HL-60 (cell line): ENCODE measurements around the gene FBXO15.

Experiments used
- POLR2AphosphoS5 ChIP-seq: IDR thresholded peaks from 2 replicates; pipeline ENCODE4 v1.6.1; 2012; ENCODE audit warnings: low read depth
- SPI1 ChIP-seq: IDR thresholded peaks from 2 replicates; pipeline ENCODE4 v1.6.1; 2012; ENCODE audit warnings: low read depth, mild to moderate bottlenecking, borderline replicate concordance
- TF ChIP-seq, protein P1 (sequence below): IDR thresholded peaks from one replicate; pipeline ENCODE4 v1.5.1; 2011; ENCODE audit warnings: low read length, control low read depth, inconsistent platforms; ENCODE audit not compliant: insufficient read depth

DNA sequence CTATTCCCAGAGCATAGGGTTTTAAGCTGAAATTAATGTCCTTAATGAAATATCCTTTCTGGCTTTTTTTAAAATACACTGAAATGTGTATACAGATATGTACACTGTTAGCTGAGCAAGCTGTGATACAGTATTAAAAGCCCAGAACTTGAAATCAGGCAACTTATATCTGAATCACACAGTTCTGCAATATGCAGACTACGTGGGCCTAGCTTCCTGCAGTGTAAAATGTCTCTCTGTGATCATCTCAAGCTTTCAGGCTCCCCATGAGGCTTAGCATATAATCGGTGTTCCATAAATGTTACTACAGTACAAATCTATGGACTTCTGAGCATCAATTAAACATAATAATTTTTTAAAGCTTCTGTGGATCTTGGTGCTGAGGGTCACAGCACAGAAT, 8.2 kb downstream of the FBXO15 start:
- TF ChIP-seq POLR2AphosphoS5 = no peak
- TF ChIP-seq, protein P1, sequence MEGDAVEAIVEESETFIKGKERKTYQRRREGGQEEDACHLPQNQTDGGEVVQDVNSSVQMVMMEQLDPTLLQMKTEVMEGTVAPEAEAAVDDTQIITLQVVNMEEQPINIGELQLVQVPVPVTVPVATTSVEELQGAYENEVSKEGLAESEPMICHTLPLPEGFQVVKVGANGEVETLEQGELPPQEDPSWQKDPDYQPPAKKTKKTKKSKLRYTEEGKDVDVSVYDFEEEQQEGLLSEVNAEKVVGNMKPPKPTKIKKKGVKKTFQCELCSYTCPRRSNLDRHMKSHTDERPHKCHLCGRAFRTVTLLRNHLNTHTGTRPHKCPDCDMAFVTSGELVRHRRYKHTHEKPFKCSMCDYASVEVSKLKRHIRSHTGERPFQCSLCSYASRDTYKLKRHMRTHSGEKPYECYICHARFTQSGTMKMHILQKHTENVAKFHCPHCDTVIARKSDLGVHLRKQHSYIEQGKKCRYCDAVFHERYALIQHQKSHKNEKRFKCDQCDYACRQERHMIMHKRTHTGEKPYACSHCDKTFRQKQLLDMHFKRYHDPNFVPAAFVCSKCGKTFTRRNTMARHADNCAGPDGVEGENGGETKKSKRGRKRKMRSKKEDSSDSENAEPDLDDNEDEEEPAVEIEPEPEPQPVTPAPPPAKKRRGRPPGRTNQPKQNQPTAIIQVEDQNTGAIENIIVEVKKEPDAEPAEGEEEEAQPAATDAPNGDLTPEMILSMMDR = no peak
- no peak for TF ChIP-seq SPI1
